ENCODE measurements around the gene PRCC.
A peak's percentile ranks its signal among the peaks of the same experiment; 100 is the strongest.
"Not testable (repeated sequence)": the region's sequence is repeated elsewhere in the genome, so short reads cannot be mapped to it uniquely, and the experiment has no call there.

PRCC gene

GRCh38 chr1:156744786-156745419 lies 22.4 kb upstream of the PRCC start:
- DNase-seq (ENCODE audit: low spot score): no peak

- DNase-seq (ENCODE audit: low spot score): no peak
Observed at GRCh38 chr1:156745881-156746280, 21.5 kb upstream of the PRCC start.

- DNase-seq (ENCODE audit: low spot score): no peak
Observed at GRCh38 chr1:156746406-156746727, 21.0 kb upstream of the PRCC start.

GRCh38 chr1:156746728-156747631 lies 20.4 kb upstream of the PRCC start:
- peak; percentile 90 for DNase-seq (ENCODE audit: low spot score)

- DNase-seq (ENCODE audit: low spot score): peak; percentile 10
Observed at GRCh38 chr1:156747742-156748669, 19.3 kb upstream of the PRCC start.

GRCh38 chr1:156748670-156749418 lies 18.5 kb upstream of the PRCC start:
- peak; percentile 75 for DNase-seq (ENCODE audit: low spot score)

- peak; percentile 54 for DNase-seq (ENCODE audit: low spot score)
Observed at GRCh38 chr1:156749419-156750118, 17.8 kb upstream of the PRCC start.

- DNase-seq (ENCODE audit: low spot score): peak; percentile 63
Observed at GRCh38 chr1:156750191-156750672, 17.1 kb upstream of the PRCC start.

- DNase-seq (ENCODE audit: low spot score): no peak
Observed at GRCh38 chr1:156750711-156751450, 16.5 kb upstream of the PRCC start.

- no peak for DNase-seq (ENCODE audit: low spot score)
Observed at GRCh38 chr1:156751451-156751756, 15.9 kb upstream of the PRCC start, which contains the start of gene HDGF. HDGF (minus strand) TSS chr1:156751675; CDS start chr1:156751429, 246 bp downstream.

GRCh38 chr1:156751757-156752481 lies 15.4 kb upstream of the PRCC start:
- DNase-seq (ENCODE audit: low spot score): peak; percentile 88

- DNase-seq (ENCODE audit: low spot score): no peak
Observed at GRCh38 chr1:156752843-156753482, 14.4 kb upstream of the PRCC start.

GRCh38 chr1:156754219-156754618 lies 13.1 kb upstream of the PRCC start:
- no peak for DNase-seq (ENCODE audit: low spot score)

GRCh38 chr1:156755527-156755950 lies 11.8 kb upstream of the PRCC start:
- DNase-seq (ENCODE audit: low spot score): no peak

GRCh38 chr1:156756355-156756754 lies 11.0 kb upstream of the PRCC start:
- no peak for DNase-seq (ENCODE audit: low spot score)

GRCh38 chr1:156757572-156758253 lies 9.6 kb upstream of the PRCC start:
- DNase-seq (ENCODE audit: low spot score): not testable (repeated sequence)

GRCh38 chr1:156760092-156760795 lies 7.1 kb upstream of the PRCC start:
- no peak for DNase-seq (ENCODE audit: low spot score)

GRCh38 chr1:156760796-156761104 lies 6.6 kb upstream of the PRCC start:
- DNase-seq (ENCODE audit: low spot score): no peak
